HG03045 (cell line): ENCODE measurements around the gene NLRP12.
"Not testable (repeated sequence)": the region's sequence is repeated elsewhere in the genome, so short reads cannot be mapped to it uniquely, and the experiment has no call there.

ENCODE experiments used
- ATAC-seq: cut with Tn5 transposase; IDR thresholded peaks from one replicate; pipeline ENCODE4 v1.9.1; 2021; ENCODE audit warnings: mild to moderate bottlenecking, moderate library complexity; ENCODE audit not compliant: unreplicated experiment

The NLRP12 gene

GRCh38 chr19:53840241-53840640, 16.1 kb upstream of the NLRP12 start:
- ATAC-seq: not testable (repeated sequence)

GRCh38 chr19:53838446-53838845, 14.3 kb upstream of the NLRP12 start:
- ATAC-seq: not testable (repeated sequence)

DNA sequence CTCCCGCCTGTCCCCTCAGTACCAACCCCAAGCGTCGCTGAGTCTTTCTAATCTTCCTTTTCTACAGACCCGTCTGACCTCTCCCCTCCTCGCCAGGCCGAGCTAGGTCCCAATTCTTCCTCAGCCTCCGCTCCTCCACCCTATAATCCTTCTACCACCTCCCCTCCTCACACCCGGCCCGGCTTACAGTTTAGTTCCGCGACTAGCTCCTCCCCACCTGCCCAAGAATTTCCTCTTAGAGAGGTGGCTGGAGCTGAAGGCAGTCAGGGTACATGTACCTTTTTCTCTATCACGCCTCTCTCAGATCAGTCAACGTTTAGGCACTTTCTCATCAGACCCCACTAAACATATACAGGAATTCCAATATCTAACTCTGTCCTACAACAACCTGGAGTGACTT, 8.7 kb upstream of the NLRP12 start:
- ATAC-seq: not testable (repeated sequence)

DNA sequence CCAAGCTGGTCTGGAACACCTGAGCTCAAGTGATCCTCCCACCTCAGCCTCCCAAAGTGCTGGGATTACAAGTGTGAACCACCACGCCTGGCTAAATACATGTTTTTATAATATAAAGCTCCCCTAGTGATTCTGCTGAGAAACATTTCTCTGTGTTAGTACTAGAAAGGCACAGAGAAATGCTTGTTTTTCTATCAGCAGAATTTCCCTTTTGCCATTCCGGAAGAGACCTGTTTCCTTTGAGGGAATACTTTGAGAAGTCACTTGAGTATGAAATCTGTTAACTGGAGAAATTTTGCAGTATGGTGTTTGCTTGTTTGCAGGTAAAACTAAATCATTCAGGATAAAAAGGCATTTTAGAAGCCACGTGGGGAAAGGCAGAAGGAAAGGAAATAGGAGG, 4.4 kb upstream of the NLRP12 start:
- ATAC-seq: no peak

GRCh38 chr19:53826876-53827275, 2.8 kb upstream of the NLRP12 start:
- ATAC-seq: no peak

DNA sequence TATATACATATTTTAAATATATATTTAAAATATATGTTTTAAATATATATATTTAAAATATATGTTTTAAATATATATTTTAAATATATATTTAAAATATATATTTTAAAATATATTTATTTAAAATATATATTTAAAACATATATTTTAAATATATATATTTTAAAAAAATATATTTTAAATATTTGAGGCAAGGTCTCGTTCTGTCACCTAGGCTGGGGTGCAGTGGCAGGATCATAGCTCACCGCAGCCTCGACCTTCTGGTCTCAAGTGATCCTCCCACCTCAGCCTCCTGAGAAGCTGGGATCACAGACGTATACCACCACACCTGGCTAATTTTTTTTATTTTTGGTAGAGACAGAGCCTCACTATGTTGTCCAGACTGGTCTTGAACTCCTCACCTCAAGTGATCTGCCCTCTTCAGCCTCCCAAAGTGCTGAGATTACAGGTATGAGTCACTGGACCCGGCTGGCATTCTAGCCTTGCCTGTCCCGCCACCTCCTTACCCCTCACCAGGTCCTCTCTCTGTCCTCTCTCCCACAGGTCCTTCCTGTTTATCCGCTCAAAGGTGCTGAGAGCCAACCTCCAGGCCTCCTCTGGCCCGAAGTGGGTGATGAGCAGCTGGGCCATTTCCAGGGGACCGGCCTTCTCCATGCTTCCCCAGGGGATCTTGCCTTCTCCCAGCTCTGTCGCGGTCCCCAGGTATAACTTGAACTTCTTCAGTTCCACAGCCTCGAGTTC, 564 bp downstream of the NLRP12 start:
- no peak for ATAC-seq

DNA sequence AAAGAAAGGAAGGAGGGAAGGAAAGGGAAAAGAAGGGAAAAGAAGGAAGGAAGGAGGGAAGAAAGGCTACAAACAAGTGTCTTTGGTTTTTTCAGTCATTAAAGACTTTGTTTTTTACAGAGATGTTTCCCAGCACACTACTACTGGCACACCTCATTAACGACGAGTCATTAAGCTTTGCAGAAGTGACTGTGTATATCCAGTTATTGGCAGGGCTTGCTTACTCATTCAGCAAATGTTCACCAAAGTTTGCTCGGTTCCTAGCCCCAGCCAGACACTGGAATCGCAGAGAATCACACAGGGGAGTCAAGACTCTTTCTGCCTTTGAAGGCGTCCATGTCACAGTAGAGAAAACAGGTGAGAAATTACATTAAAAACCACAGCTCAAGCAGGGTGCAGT, 4.3 kb downstream of the NLRP12 start:
- no peak for ATAC-seq

GRCh38 chr19:53818756-53819155, 5.4 kb downstream of the NLRP12 start:
- ATAC-seq: no peak

- ATAC-seq: no peak
Measured at GRCh38 chr19:53813996-53814395, 10.1 kb downstream of the NLRP12 start.

- no peak for ATAC-seq
Measured at GRCh38 chr19:53812335-53812734, 11.8 kb downstream of the NLRP12 start.

GRCh38 chr19:53810891-53811290, 13.2 kb downstream of the NLRP12 start:
- no peak for ATAC-seq

DNA sequence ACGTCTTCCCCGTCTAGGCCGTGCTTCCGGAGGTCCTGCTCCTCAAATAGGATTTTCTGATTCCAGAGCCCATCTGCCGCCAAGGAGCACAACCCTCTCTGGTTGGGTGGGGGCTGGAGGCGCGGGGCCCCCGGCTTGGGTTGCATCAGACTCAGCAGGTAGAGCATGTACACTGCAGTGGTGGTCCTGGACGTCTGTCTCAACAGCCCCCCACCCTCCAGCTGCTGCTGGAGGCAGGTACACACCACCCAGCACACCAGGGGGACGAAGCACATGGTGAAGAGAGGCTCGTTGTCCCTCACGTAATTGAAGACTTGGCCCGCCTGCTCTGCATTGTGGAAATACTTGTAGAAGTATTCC, 13.9 kb downstream of the NLRP12 start:
- no peak for ATAC-seq

DNA sequence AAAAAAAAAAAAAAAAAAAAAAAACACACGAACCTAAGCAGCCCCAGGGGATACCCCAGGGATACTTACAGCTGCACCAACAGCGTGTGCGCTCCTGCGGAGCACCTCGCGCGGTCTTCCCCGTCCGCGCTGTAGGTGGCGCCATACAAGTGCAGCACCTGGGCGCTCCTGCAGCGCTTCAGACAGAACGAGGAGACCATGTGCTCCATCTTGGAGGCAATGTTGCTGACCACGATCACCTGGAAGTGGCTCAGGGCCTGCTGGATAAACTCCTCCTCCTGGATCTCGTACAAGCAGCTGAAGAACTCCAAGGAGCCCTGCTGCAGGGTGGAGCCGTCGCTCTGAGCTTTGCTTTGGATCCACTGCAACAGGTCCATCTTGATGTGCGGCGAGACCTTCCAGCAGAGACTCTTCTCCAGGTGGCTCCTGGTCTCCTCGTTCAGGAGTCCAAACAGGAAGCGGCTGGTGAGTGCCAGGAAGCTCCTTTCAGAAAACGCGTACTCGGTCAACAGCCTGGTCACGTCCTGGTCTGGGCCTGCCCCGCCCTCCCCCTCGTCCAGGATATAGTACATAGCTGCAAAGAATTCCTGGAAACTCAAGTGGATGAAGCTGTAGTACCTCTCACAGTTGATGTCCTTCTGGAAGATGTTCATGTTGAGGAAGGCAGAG, 14.5 kb downstream of the NLRP12 start:
- ATAC-seq: no peak

GRCh38 chr19:53808710-53809125, 15.4 kb downstream of the NLRP12 start:
- ATAC-seq: no peak

GRCh38 chr19:53801257-53801656, 22.9 kb downstream of the NLRP12 start:
- ATAC-seq: no peak

DNA sequence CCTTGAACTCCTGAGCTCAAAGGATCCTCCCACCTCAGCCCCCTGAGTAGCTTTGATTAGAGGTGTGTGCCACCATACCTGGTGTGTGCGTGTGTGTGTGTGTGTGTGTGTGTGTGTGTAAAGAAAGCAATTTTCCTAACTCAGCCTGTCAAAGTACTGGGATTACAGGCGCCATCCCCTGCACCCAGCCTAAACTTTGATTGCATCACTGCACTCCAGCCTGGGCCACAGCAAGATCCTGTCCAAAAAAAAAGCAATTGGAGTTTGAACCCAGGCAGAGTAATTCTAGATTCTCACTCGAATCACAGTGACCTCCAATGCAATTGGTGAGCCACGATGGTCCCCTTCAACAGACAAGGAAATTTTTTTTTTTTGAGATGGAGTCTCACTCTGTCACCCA, 29.1 kb downstream of the NLRP12 start:
- no peak for ATAC-seq

GRCh38 chr19:53792721-53793433, 31.2 kb downstream of the NLRP12 start:
- ATAC-seq: no peak

GRCh38 chr19:53789708-53790678, 34.1 kb downstream of the NLRP12 start:
- no peak for ATAC-seq

DNA sequence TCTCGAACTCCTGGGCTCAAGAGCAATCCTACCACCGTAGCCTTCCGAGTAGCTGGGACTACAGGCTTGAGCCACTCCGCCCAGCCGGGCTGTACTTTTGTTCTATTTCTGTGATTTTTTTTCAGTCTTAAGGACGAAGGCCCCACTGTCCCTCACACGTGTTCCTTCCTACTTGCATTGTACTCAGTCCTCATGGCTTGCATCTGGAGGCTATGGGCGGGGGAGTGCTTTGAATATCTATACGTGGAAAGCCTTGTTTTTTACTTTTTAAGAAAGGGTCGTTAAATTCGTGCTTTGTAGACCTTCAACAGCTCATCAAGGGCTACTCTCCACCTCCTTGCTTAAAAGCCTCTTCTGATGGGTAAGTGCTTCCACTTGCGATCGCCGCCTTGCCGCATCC, 36.8 kb downstream of the NLRP12 start:
- no peak for ATAC-seq

- ATAC-seq: no peak
Measured at GRCh38 chr19:53786744-53787143, 37.4 kb downstream of the NLRP12 start.
